Measurements from ENCODE around the gene CEP70. TPM values are rescaled to one million over a fixed set of nuclear protein-coding genes. Genes with fewer than 3 reads are reported as not detected.

CEP70 gene
- total RNA-seq, 1 experiment from 2014 or later = 7.0 TPM

- Histone ChIP-seq H3K4me3 (no peak overlapping the region), H3K27me3 (no peaks in the 10 kb centered on the region), H3K36me3 (no peaks in the 10 kb centered on the region), H3K9me3 (no peaks in the 10 kb centered on the region)
- peak; percentile 40 for DNase-seq
Observed at GRCh38 chr3:138452436-138452835, 141.6 kb downstream of the CEP70 start.

GRCh38 chr3:138451595-138452162 is 142.4 kb downstream of the CEP70 start:
- Histone ChIP-seq H3K9me3 (no peaks in the 10 kb centered on the region), H3K36me3 (no peaks in the 10 kb centered on the region), H3K27me3 (no peaks in the 10 kb centered on the region), H3K4me3 (no peak overlapping the region)
- DNase-seq = no peak

GRCh38 chr3:138450704-138451424 is 143.2 kb downstream of the CEP70 start:
- Histone ChIP-seq H3K36me3 (no peaks in the 10 kb centered on the region), H3K4me3 (no peak overlapping the region)
- no peak for DNase-seq

GRCh38 chr3:138450181-138450580 is 143.9 kb downstream of the CEP70 start:
- Histone ChIP-seq H3K9me3 (no peaks in the 10 kb centered on the region), H3K4me3 (no peak overlapping the region), H3K27me3 (no peaks in the 10 kb centered on the region), H3K36me3 (no peaks in the 10 kb centered on the region)
- DNase-seq = no peak

More at GRCh38 chr3:138450704-138451424, 143.2 kb downstream of the CEP70 start:
- no peaks in the 10 kb centered on the region for H3K9me3 ChIP-seq
- H3K27me3 ChIP-seq = no peaks in the 10 kb centered on the region

GRCh38 chr3:138449490-138449889 is 144.6 kb downstream of the CEP70 start:
- no peak for DNase-seq
- no peak overlapping the region for H3K4me3 ChIP-seq
- H3K27me3 ChIP-seq = no peaks in the 10 kb centered on the region
- no peaks in the 10 kb centered on the region for H3K9me3 ChIP-seq
- no peaks in the 10 kb centered on the region for H3K36me3 ChIP-seq

- no peak overlapping the region for H3K4me3 ChIP-seq
- DNase-seq = no peak
Observed at GRCh38 chr3:138448631-138449030, 145.4 kb downstream of the CEP70 start.

GRCh38 chr3:138445654-138446053 is 148.4 kb downstream of the CEP70 start:
- H3K27me3 ChIP-seq = no peaks in the 10 kb centered on the region

More at GRCh38 chr3:138448631-138449030, 145.4 kb downstream of the CEP70 start:
- Histone ChIP-seq H3K9me3 (no peaks in the 10 kb centered on the region), H3K36me3 (no peaks in the 10 kb centered on the region), H3K27me3 (no peaks in the 10 kb centered on the region)

GRCh38 chr3:138445236-138445635 is 148.8 kb downstream of the CEP70 start:
- DNase-seq = no peak
- Histone ChIP-seq H3K27me3 (no peaks in the 10 kb centered on the region), H3K4me3 (no peak overlapping the region), H3K9me3 (no peaks in the 10 kb centered on the region), H3K36me3 (no peaks in the 10 kb centered on the region)

More at GRCh38 chr3:138445654-138446053, 148.4 kb downstream of the CEP70 start:
- no peak for DNase-seq
- Histone ChIP-seq H3K4me3 (no peak overlapping the region), H3K36me3 (no peaks in the 10 kb centered on the region), H3K9me3 (no peaks in the 10 kb centered on the region)

Other genes starting within 250 kb of the CEP70 start
- 11.0 and 23.4 TPM in 2 replicates for gene MRAS, start 245.7 kb downstream of the CEP70 start, total RNA-seq (2014; rRNA removed; shearing (Covaris generic); ENCODE audit: low replicate concordance)
- gene ESYT3, start 159.6 kb downstream of the CEP70 start, total RNA-seq (2014; rRNA removed; shearing (Covaris generic); ENCODE audit: low replicate concordance) = 0.23 and 0.89 TPM in 2 replicates
- gene FAIM, start 14.5 kb upstream of the CEP70 start, total RNA-seq (2014; rRNA removed; shearing (Covaris generic); ENCODE audit: low replicate concordance) = 38.3 and 51.8 TPM in 2 replicates
- gene PIK3CB, start 240.7 kb upstream of the CEP70 start, total RNA-seq (2014; rRNA removed; shearing (Covaris generic); ENCODE audit: low replicate concordance) = 40.9 and 45.6 TPM in 2 replicates

Measured in MG63 (cell line).